ENCODE measurements around the gene PIP5K1A.
A peak's percentile ranks its signal among the peaks of the same experiment; 100 is the strongest.

The PIP5K1A gene

DNA sequence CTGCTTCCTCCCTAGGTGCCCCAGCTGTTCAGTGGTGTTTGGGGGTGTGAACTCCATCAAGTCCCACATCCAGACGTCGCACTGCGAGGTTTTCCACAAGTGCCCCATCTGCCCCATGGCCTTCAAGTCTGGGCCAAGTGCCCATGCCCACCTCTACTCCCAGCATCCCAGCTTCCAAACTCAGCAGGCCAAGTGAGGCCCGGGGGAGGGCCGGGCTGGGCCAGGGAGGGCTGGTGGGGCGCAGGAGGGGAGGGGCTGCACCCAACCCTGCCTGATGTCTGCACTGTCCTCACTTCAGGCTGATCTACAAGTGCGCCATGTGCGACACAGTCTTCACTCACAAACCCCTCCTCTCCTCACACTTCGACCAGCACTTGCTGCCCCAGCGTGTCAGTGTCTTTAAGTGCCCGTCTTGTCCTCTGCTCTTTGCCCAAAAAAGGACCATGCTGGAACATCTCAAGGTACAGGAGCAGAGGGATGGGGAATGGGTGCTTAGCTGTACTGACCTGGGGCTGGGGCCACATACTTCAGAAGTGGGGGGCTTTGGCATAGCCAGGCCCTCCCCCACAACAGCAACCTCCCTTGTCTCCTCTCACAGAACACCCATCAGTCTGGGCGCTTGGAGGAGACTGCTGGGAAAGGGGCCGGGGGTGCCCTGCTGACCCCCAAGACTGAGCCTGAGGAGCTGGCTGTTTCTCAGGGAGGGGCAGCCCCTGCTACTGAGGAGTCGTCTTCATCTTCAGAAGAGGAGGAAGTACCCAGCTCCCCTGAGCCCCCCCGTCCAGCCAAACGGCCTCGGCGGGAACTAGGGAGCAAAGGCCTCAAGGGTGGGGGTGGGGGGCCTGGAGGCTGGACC, 91.0 kb downstream of the PIP5K1A start:
- no peak for DNase-seq

DNA sequence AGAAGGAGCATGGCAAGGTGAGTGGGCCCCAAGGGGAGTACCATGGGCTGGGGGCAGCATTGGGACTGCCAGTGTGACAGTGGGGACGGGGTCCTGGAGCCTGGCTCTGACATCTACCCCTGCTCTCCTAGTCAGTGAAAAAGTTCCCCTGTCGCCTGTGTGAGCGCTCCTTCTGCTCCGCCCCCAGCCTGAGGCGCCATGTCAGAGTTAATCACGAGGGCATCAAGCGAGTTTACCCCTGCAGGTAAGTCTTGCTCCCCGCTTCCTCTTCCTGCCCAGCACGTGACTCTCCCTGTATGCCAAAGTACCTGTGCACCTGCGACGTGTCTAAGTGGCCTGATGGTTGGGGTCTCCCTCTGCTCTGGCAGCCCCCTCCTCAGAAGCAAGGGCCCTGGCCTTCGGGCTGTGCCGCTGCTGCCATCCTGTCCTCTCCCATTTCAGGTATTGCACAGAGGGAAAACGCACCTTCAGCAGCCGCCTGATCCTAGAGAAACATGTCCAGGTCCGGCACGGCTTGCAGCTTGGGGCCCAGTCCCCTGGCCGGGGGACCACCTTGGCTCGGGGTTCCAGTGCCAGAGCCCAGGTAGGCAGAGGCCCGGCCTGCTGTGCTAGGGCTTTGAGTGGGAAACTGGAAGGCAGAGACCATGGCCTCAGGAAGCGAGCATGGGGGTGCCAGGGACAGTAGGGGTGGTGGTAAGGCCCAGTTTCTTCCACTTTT, 91.8 kb downstream of the PIP5K1A start:
- no peak for DNase-seq

DNA sequence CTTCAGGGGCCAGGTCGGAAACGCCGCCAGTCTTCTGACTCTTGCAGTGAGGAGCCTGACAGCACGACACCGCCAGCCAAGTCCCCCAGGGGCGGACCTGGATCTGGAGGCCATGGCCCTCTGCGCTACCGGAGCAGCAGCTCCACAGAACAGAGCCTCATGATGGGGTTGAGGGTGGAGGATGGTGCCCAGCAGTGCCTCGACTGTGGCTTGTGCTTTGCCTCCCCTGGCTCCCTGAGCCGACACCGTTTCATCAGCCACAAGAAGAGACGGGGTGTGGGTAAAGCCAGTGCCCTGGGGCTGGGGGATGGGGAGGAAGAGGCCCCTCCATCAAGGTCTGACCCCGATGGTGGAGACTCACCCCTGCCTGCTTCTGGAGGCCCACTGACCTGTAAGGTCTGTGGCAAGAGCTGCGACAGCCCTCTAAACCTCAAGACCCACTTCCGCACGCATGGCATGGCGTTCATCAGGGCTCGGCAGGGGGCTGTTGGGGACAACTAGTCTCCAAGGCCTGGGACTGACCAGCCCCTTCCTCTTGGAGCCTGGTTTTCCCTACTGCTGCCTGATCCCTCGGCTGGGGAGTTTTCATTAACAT, 92.5 kb downstream of the PIP5K1A start:
- DNase-seq: no peak

DNA sequence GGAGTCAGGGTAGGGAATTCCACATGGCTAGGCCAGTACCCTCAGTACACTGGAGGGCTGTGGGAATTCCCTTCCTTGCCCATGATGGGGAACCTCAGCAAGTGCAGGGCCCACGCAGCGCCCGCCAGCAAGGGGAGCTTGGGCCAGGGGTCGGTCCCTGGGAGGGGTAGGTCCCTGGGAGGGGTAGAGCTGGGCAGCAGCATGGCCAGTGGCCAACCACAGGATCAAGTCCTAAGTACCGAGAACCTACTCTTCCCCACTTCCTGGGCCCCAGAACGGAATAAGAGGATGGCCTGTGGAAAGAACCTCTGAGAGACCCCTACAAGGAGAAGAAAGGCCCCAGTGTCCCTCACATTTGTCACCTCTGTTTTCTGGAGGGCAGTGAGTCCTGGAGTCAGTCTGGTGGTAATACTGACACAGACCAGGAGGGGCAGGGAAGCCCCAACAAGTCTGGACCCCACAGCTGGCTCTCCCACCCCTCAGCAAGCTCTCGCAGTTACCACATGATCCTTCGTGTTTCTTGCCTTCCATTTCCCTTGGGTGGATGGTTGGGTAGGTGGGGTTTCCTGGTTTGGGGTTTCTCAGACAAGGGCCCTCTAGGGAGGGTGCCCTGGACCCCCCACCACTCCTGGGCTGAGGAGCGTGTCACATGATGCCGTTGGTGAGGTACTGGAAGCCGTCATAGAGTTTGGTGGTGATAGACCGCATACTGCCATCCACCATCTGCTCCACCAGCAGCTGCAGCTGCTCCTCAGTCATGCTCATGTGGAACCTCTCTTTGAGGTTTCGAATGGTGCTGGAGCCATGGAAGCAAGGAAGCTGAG, 94.1 kb downstream of the PIP5K1A start:
- DNase-seq: peak; percentile 37

DNA sequence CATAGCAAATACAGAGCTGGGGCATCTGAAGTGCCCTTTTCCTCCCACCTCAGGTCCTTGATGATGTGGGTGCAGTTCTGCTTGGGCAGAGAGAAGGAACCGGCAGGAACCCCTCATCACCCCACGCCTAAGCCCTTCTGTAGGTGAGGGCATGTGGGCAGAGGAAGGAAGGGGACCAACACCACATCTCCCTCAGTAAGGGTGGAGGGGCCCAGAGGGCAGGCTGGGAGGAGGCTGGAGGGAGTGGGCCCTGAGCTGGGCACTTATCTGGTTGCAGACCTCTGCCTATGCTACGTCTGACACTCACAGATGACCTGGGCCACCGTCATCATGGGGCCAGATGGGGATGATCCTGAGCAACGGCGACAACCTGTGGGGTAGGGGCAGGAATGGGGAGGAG, 94.7 kb downstream of the PIP5K1A start:
- no peak for DNase-seq

DNA sequence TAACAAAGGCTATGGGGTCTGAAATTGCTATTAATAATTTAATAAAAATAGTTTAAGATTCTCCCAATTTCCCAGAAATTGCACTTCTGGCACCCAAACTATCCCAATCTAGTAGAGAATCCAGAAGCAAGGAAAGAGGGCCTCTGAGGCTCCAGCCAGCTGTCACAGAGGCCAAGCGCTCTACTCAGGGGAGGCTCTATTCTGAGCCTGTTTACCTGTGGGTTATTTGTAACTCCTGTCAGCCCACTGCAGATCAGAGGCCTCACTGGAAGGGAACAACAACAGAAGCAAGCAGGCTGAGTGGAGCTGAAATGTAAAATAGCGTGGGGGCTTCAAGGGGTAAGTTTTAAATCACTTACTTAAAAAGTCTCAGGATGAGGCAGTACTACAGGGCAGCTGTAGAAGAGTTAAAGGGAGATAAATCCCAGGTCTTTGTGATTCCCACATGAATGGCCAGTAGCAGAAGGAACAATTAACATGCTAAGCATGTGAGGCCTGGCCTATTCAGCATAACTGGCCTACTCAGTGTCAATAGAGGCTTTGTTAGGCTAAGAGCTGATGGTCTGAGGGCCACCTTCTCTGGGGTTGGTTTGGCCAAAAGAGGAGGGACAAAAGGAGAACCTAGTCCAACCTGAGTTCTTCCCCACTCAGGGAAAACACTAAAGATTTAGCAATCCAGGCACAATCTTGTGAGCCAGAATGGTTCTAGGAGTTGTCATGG, 96.5 kb downstream of the PIP5K1A start:
- no peak for DNase-seq

All from right hindlimb (tissue), 1 donor.